DND-41 (cell line): ENCODE measurements around the gene TNIP2.
A peak's percentile ranks its signal among the peaks of the same experiment; 100 is the strongest.

Experiments used
- ATAC-seq: fragments of 200-7000 bp; cut with Tn5 transposase; 3 replicates; pipeline ENCODE4 v1.9.1; 2021; ENCODE audit warnings: low read depth; ENCODE audit not compliant: insufficient read depth
- DNase-seq: peaks from one replicate; pipeline ENCODE4 v3.0.0-alpha.2; 2020
- H2AFZ ChIP-seq: 2 replicates; pipeline ENCODE4 v1.6.0; 2012; ENCODE audit warnings: low read depth, low read length
- H3K27ac ChIP-seq: 2 replicates; pipeline ENCODE4 v1.5.1; 2012; ENCODE audit warnings: low read length, inconsistent platforms
- H3K27me3 ChIP-seq: fragments of 200-600 bp; sonication (generic); 2 replicates; pipeline ENCODE4 v1.6.0; 2012; ENCODE audit warnings: low read length, mild to moderate bottlenecking, inconsistent platforms; ENCODE audit not compliant: insufficient read depth, poor library complexity
- H3K36me3 ChIP-seq: 2 replicates; pipeline ENCODE4 v1.5.1; 2012; ENCODE audit warnings: low read length, inconsistent platforms; ENCODE audit not compliant: insufficient read depth
- H3K4me1 ChIP-seq: 2 replicates; pipeline ENCODE4 v1.5.1; 2012; ENCODE audit warnings: mild to moderate bottlenecking, low read length; ENCODE audit not compliant: insufficient read depth
- H3K4me2 ChIP-seq: 2 replicates; pipeline ENCODE4 v1.6.0; 2012; ENCODE audit warnings: mild to moderate bottlenecking, moderate library complexity, low read length, inconsistent platforms; ENCODE audit not compliant: insufficient read depth
- H3K4me3 ChIP-seq, 2 experiments: fragments of 200-600 bp in 1 of 2; shearing (Covaris generic) in 1 of 2; 2 replicates each; pipeline ENCODE4 v1.5.1; 2012 to 2016; ENCODE audit warnings: inconsistent platforms in 2 of 2, low read length in 2 of 2, mild to moderate bottlenecking in 2 of 2, low read depth in 1 of 2, moderate library complexity in 1 of 2
- H3K79me2 ChIP-seq: 2 replicates; pipeline ENCODE4 v1.6.0; 2012; ENCODE audit warnings: low read length, inconsistent platforms; ENCODE audit not compliant: insufficient read depth
- H3K9ac ChIP-seq: 2 replicates; pipeline ENCODE4 v1.6.0; 2012; ENCODE audit warnings: low read depth, mild to moderate bottlenecking, inconsistent platforms, low read length, moderate library complexity
- H3K9me3 ChIP-seq: 2 replicates; pipeline ENCODE4 v1.5.1; 2012; ENCODE audit warnings: low read length, moderate library complexity, mild to moderate bottlenecking, inconsistent platforms; ENCODE audit not compliant: insufficient read depth, severe bottlenecking
- H4K20me1 ChIP-seq: 2 replicates; pipeline ENCODE4 v1.6.0; 2012; ENCODE audit warnings: low read length; ENCODE audit not compliant: insufficient read depth
- EZH2 ChIP-seq: IDR thresholded peaks from 3 replicates; pipeline ENCODE4 v1.6.1; 2012; ENCODE audit warnings: borderline replicate concordance, low read depth, mild to moderate bottlenecking, moderate library complexity, low read length, inconsistent platforms; ENCODE audit not compliant: severe bottlenecking
- TF ChIP-seq, protein P1 (sequence below): IDR thresholded peaks from 2 replicates; pipeline ENCODE4 v1.5.1; 2012; ENCODE audit warnings: borderline replicate concordance, low read length, moderate library complexity, mild to moderate bottlenecking; ENCODE audit not compliant: poor library complexity, severe bottlenecking; ENCODE audit errors: extremely low read depth

TNIP2 gene

DNA sequence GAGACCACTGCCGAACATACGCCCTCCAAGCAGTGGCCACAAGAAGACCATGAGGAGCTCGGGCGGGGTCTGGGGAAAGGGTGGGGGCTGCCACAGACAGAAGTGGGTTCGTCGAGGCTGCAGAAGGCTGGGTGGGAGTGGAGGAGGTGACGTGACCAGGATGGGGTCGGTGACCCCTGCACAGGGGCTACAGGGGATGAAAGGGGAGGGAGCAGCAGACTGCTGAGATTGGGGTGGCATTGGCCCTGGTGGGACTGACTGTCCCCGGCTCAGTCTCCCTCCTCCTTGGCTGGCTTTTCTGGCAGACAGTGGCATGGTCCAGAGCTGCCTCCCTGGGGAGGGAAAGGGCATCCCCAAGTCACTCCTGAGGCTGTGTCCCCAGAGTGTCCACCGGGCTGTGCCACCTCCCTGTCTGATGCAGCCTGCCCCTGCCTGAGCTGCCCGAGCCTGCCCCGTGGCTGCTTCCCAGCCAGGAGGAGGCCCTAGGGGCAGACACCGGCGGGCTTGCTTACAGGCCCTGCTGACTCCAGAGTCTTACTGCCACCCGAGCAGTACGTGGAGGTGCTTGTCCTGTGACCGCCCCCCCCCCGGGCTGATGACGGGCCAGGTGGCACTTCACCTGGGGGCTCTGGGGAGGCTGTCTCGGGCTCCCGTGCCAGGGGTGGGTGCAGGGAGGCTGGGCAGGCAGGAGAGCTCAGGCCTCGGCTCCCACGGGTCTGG, 44.0 kb upstream of the TNIP2 start:
- TF ChIP-seq EZH2: no peak
- TF ChIP-seq, protein P1, sequence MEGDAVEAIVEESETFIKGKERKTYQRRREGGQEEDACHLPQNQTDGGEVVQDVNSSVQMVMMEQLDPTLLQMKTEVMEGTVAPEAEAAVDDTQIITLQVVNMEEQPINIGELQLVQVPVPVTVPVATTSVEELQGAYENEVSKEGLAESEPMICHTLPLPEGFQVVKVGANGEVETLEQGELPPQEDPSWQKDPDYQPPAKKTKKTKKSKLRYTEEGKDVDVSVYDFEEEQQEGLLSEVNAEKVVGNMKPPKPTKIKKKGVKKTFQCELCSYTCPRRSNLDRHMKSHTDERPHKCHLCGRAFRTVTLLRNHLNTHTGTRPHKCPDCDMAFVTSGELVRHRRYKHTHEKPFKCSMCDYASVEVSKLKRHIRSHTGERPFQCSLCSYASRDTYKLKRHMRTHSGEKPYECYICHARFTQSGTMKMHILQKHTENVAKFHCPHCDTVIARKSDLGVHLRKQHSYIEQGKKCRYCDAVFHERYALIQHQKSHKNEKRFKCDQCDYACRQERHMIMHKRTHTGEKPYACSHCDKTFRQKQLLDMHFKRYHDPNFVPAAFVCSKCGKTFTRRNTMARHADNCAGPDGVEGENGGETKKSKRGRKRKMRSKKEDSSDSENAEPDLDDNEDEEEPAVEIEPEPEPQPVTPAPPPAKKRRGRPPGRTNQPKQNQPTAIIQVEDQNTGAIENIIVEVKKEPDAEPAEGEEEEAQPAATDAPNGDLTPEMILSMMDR: no peak
- H3K9me3 ChIP-seq: no peaks in the 10 kb centered on the region
- no peak for ATAC-seq
- no peak overlapping the region for H3K9ac ChIP-seq
- no peak overlapping the region for H3K4me2 ChIP-seq
- no peak overlapping the region for H3K4me3 ChIP-seq
- DNase-seq: no peak
- no peaks in the 10 kb centered on the region for H3K4me1 ChIP-seq
- H3K27ac ChIP-seq: no peak overlapping the region
- H2AFZ ChIP-seq: no peak overlapping the region
- no peaks in the 10 kb centered on the region for H3K79me2 ChIP-seq
- no peaks in the 10 kb centered on the region for H3K36me3 ChIP-seq
- no peaks in the 10 kb centered on the region for H3K27me3 ChIP-seq
- no peaks in the 10 kb centered on the region; the same call in 1 of the 2 replicates for H4K20me1 ChIP-seq

DNA sequence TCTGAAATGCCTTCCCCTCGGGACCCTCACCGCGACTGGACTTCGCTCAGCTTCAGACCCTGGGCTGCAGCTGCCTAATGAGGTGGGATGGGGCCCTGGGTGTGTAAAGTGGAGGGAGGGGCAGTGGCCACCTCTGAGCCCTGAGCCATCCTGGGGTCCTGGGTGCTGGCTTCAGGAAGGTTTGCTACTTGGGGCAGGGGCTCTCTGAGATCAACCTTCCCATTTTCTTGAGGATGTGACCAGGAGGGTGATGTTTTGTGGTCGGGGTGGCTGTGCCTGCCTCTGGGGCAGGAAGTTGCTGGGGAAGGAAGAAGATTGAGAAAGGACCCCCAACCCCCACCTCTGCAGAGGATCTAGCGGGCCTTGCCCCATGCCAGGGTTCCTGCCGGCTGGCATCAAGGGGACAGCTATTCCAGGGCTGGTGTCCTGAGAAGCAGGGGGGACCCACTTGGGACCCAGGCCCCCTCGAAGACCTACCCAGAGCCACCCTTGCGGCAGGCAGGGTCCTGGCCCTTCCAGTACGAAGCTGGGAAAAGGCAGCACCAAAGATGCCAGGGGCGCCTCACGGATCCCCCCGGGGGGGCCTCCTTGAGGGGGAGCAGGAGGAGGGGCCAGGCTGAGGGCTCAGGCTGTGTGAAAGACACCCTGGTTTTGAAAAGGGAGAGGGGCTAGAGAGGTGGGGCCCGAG, 43.2 kb upstream of the TNIP2 start:
- no peaks in the 10 kb centered on the region for H3K27me3 ChIP-seq
- H3K4me3 ChIP-seq: no peak overlapping the region
- TF ChIP-seq, protein P1: no peak
- no peak for TF ChIP-seq EZH2
- peak; percentile 26 for DNase-seq
- no peak overlapping the region for H3K27ac ChIP-seq
- H3K4me1 ChIP-seq: no peaks in the 10 kb centered on the region
- no peak overlapping the region for H3K9ac ChIP-seq
- no peaks in the 10 kb centered on the region for H4K20me1 ChIP-seq
- H3K36me3 ChIP-seq: no peaks in the 10 kb centered on the region
- peak; percentile 54; the same call in 2 of the 3 replicates for ATAC-seq
- no peak overlapping the region for H2AFZ ChIP-seq
- no peak overlapping the region for H3K4me2 ChIP-seq
- H3K9me3 ChIP-seq: no peaks in the 10 kb centered on the region
- H3K79me2 ChIP-seq: no peaks in the 10 kb centered on the region

DNA sequence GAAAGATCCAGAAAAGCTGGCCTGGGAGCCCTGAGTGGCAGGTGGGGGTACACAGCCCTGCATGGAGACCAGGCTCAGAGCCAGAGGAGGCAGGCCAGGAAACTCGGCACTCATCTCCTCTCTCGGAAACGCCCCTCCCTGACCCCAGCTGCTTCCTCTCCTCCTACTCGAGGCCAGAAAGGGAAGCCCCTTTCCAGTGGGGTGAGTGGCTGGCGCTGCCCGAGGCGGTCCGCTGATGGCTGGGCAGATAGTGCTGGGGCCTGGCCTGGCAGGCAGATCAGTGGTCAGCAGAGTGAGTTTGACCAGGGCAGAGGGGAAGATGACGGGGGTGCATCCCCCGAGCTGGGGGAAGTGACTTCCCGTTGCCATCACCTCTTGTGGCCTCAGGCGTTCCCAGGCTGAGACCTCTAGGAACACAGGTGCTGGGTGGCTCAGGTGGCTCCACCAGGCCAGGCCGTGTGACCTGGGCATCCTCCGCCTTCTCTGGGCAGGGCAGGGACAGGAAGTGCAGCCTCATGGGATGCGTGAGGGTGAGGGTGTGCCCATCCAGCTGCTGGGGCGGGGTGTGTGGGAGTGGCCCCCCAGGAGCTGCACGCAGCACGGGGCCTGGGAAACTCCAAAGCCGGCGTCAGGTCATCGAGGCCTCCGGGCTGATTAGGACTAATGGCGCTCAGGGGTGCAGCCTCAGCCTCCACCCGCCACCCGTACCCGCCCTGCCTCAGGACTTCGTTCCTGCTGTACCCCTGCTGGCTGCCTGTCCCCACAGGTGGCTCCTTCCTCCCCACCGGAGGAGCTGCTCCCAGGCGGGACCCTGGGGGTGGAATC, 42.5 kb upstream of the TNIP2 start:
- Histone ChIP-seq H3K79me2 (no peaks in the 10 kb centered on the region), H3K4me3 (no peak overlapping the region), H3K36me3 (no peaks in the 10 kb centered on the region), H3K4me2 (no peak overlapping the region), H3K27ac (no peak overlapping the region), H4K20me1 (no peaks in the 10 kb centered on the region), H3K27me3 (no peaks in the 10 kb centered on the region), H3K9ac (no peak overlapping the region), H2AFZ (no peak overlapping the region), H3K4me1 (no peaks in the 10 kb centered on the region), H3K9me3 (no peaks in the 10 kb centered on the region)
- DNase-seq (no peak), ATAC-seq (no peak)
- no peak for TF ChIP-seq EZH2
- TF ChIP-seq, protein P1: no peak
